Stimulated activated CD4-positive, alpha-beta T cell treated with anti-CD3 and anti-CD28 coated beads, Interleukin-12 subunit alpha, Interleukin-12 subunit beta, amount 100 ng/mL, for 48 hours (primary cell): ENCODE results near the gene ERBIN.
"Not testable (repeated sequence)": the region's sequence is repeated elsewhere in the genome, so short reads cannot be mapped to it uniquely, and the experiment has no call there.

Experiments used
- DNase-seq, 3 donors: peaks; one replicate each; pipeline ENCODE4 v3.0.0-alpha.2; 2020; ENCODE audit warnings: low read depth in 2 of 3, low spot score in 1 of 3

ERBIN gene

GRCh38 chr5:65955746-65956145 is 29.4 kb downstream of the ERBIN start:
- no peak for DNase-seq

- DNase-seq, result not testable (repeated sequence)
Measured at GRCh38 chr5:65957703-65958102, 31.3 kb downstream of the ERBIN start.

DNA sequence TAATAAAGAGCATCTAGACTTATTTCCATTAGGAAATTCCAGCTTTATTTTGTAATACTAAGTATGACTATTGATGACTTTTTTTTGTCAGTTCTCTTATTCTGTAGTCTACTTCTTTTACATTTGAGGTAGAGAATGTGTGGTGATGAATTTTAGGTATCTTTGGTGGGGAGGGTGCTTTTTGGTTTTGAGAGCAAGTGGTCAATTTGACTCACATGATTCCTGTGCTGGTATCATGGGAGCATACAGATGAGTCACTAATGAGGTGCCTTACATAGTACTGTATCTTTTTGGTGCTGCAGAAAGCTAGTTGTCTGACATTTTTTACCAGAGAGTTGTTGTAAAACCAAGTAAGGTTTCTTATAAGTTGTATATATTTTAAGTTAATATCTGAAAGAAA is 35.3 kb downstream of the ERBIN start:
- no peak for DNase-seq

DNA sequence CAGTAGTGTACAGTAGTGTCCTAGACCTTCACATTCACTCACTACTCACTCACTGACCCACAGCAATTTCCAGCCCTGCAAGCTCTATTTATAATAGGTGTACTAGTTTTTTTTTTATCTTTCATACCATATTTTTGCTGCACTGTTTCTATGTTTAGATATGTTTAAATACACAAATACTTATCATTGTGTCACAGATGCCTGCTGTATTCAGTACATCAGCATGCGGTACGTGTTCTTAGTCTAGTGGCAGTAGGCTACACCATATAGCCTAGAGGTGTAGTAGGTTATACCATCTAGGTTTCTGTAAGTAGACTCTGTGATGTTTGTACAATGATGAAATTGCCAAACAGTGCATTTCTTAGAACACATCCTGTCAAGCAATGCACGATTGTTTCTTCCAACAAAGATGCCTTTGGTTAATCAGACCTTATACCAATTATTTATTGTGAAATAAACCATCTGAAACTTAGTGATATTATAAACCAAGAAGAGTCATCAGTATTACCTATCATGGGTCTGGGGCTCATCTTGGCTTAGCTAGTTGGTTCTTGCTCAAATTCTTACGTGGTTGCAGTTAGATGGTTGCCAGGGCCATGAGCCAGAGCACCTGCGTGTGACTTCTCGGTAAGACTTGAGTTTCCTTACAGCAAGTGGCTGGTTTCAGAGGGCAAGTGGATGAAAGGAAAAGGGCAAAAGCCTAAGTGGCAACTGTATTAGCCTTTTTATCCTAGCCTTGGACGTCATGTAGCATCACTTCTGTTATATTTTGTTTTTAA is 41.1 kb downstream of the ERBIN start:
- DNase-seq, result no peak

DNA sequence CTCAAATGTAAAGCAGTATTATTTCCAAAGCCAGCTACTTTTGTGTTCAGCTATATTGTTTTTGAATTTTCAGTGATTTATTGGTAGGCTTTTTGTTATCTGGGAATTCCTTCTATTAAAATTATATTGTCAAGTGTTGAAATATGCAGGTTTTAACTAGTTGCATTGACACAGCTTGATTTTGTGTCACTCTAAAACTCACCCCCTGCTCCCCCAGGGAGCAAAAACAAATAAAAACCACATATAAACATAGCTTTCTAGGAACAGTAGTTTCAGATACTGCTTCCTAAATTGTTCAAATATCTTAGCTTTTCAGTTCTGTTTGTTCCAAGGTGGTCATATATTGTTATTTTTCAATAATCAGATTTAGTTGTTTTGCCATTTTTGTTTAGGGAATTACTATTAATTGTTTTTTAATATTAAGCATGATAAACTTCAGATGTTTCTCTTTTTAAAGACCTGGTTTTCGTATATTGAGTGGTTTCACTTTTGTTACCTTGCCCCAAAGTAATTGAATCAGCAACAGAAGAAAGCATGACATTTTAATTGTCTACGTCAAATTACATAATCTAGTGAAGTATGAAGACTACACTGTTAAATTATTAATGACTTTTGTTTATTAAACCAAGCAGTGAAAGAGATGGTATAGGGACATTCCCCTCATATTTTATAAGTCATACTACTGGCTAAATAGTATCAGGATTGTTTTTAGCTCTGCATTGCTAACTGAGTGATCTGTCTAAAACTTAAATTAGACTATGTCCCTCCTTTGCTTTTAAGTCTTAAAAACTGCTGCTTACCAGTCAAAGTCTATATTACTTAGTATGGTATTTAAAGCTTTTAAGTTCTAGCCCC is 43.4 kb downstream of the ERBIN start:
- no peak for DNase-seq

DNA sequence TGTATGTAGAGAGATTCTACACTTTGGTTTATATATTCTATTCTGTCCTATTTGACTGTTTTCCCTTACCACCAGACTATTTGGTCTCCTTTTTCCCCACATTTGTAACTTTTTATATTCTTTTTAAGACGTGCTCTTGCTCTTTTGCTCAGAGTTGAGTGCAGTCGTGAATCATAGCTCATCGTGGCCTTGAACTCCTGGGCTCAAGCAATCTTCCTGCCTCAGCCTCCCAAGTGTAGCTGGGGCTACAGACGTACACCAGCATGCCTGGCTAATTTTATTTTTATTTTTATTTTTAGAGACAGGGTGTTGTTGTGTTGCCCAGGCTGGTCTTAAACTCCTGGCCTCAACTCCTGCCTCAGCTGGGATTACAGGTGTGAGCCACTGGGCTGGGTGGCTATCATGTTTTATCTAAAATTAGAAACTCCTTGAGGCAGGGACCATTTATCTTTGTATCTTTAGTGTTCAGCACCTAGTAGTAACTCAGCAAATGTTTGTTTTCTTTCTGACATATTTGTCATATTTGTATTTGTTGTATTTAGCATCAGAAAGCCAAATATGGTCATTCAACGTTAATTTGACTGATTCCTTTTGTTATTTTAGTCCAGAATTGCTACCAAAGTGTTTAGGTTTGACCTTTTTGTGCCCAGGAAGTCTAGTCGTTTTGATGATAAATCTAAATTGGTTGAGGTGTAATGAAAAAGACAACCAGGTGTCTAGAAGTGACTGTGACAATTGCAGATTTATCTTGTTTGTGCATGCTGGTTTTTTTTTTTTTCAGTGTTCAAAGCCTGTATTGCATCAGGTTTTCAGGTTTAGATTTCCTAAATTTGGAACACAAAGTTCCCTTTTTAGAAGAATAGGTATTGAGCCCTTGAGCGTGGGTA is 44.3 kb downstream of the ERBIN start:
- DNase-seq, result no peak

- no peak for DNase-seq
Measured at GRCh38 chr5:65971643-65972042, 45.3 kb downstream of the ERBIN start.

GRCh38 chr5:65972896-65973295 is 46.5 kb downstream of the ERBIN start:
- DNase-seq, result not testable (repeated sequence)

DNA sequence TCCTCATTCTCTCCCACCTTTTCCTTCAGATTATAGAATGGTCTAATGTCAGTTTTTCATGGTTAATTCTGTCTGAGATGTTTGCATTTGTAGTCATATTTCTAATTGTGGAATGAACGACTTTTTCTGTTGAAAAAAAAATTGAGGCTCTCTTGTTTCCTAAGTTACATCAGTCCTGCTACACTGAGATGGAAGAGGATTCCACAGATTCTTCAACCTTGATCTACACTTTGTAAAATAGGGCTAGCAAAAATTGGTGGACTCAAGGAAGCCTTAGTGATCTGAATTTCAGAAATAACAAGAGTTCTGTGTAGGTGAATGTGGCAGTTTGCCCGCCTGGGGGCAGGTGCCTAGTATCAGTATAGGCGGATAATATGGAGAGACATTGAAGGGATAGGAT is 51.9 kb downstream of the ERBIN start:
- no peak for DNase-seq

- DNase-seq, result no peak
Measured at GRCh38 chr5:65981548-65981947, 55.2 kb downstream of the ERBIN start.

- no peak for DNase-seq
Measured at GRCh38 chr5:65981969-65982619, 55.7 kb downstream of the ERBIN start.

DNA sequence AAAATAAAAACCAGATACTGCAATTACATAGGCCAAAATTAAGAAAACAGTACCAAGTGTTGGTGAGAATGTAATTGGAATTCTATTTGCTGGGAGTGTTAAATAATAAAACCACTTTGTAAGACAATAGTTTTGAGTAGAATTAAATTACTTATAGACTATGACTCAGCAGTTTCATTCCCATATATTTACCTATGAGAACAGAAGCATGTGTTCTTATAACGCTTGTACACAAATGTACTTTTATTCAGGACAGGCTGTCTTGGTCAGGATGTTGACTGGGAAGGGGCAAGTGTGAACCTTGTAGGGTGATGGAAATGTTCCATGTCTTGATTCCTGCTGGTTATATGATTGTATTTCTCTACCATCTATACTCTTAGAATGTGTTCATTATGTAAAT is 56.3 kb downstream of the ERBIN start:
- DNase-seq, result no peak

DNA sequence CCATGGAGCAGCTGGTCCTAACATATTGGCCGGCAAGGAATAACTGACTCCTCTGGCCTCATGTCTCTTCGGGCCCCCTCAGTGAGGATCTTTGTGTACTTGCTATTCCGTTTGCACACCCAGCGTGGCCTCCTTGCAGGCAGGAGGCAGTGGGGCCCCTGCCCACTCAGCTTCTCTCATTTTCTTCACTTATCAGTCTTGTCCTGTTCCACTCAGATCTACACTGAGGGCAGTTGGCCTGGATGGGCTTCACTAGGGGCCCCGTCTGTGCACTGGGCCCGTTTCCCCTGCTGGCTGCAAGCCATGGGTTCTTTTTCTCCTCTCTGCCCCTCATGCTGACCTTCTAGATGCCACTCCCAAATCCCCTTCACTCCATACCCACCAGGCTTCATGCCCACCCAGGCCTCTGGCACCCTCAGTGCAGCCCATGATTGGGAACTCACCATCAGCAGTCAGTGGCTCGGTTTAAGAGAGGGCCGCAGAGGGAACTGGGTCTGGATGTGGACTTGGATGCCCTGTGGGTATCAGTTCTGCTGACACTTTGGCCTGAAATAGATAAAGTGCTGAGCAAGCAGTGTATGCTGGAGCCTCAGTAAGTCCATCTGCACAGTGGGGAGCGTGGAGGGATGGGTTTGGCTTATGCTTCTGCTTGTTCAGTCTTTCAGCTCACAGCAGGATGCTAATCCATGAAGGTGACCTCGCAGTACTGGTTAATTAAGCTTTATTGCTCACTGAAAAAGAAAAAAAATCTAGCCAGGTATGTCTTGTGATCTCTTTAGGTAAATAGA is 57.9 kb downstream of the ERBIN start:
- DNase-seq, result no peak

DNA sequence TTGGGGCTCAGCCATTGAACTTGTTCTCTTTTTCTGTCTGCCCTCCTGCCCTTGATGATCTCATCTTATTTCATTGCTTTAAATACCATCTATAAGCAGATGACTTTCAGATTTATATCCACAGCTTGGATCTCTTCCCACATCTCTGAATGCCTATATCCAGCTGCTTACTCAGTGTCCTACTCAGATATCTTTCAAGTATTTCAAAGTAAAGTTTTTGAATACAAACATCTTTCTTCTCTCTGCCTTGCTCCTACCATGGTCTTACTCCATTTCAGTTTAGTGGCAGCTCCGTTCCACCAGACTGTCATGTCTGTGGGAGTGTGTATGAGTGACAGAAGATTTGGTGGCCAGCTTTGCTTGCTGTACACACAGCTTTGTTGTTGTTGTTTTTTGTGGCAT is 59.7 kb downstream of the ERBIN start:
- DNase-seq, result no peak

DNA sequence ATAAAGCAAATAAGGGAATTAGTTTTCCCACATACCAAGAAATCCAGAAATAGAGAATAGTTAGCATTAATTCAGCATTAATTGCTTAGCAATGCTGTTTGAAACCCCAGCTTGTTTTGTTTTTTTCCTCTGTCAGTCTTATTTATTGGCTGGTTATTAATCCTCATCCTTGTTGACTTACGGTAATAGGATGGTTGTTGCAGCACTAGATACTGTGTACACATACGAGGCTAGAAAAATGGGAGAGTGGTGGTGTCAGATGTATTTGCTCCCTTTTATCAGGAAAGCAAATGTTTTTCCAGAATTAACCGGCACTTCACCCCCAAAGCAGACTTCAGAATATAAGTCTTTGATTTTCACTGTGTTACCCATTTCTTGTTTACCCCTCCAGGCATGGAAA is 60.4 kb downstream of the ERBIN start:
- DNase-seq, result no peak

DNA sequence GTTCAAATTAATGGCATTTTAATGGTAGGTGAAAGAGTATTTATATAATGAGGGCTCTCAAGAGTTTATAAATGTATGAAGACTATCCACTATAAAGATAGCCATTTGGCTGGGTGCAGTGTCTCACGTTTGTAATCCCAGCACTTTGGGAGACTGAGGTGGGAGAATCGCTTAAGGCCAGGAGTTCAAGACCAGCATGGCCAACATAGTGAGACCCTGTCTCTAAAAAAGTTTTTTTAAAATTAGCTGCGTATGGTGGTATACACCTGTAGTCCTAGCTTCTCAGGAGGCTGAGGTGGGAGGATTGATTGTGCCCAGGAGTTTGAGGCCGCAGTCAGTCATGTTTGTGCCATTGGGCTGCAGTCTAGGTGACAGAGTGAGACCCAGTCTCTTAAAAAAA is 61.6 kb downstream of the ERBIN start:
- no peak for DNase-seq

DNA sequence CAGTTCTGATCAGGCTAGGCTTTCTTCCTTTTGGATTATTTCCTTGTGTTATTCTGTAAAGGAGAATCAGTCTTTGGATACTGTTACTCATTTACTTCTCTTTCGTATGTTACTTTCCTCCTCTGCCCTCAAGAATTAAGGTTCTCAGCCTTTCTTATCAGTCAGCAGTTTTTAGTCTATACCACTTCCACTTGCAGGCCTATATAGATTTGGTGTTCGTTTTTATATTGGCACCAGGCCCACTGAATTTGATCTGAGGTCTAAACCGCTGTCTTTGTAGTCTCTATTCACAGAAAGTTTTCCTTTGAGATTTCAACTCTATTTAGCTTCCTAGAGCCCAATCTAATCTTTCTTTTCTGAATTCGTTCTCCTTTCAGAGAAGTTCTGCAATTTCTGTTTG is 62.8 kb downstream of the ERBIN start:
- no peak for DNase-seq

DNA sequence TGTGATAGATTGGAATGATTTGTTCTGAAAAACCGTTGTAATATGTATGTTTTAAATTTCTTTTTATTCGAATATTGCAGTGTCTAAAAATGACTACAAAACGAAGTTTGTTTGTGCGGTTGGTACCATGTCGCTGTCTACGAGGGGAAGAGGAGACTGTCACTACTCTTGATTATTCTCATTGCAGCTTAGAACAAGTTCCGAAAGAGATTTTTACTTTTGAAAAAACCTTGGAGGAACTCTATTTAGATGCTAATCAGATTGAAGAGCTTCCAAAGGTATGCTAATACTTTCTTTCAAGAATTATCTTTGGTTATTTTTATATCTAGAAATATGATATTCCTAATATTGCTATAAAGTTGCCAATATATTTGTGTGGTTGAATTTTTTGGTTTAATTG is 66.3 kb downstream of the ERBIN start:
- no peak for DNase-seq

GRCh38 chr5:65994117-65994786 is 67.9 kb downstream of the ERBIN start:
- DNase-seq, result no peak
